22Rv1 (cell line): ENCODE results near the gene EDIL3.

Experiments used
- ZFX ChIP-seq: fragments of 450-650 bp; IDR thresholded peaks from 2 replicates; pipeline ENCODE4 v1.6.1; 2017; ENCODE audit warnings: antibody characterized with exemption, borderline replicate concordance
- TF ChIP-seq, protein P1 (sequence below): fragments of 450-650 bp; IDR thresholded peaks from 2 replicates; pipeline ENCODE4 v1.5.1; 2017; ENCODE audit warnings: mild to moderate bottlenecking

DNA sequence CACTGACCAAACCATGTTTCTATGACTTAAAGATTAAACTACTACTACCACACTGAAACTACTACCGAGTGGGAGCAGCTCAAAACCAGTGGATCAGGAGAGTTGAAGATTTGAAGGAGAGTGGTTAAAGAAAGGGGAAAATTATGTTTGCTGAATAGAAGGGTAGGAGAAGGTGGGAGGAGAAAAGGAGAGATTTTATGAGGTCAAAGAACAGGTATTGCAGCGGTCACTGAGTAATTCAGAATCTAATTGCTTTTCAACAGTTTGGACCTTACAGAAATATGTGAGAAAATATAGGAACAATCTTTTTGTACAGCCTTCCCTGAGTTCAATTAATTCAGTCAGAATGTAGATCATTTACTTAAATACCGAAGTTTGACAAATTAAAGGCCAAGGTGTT, 24.6 kb downstream of the EDIL3 start:
- TF ChIP-seq, protein P1, sequence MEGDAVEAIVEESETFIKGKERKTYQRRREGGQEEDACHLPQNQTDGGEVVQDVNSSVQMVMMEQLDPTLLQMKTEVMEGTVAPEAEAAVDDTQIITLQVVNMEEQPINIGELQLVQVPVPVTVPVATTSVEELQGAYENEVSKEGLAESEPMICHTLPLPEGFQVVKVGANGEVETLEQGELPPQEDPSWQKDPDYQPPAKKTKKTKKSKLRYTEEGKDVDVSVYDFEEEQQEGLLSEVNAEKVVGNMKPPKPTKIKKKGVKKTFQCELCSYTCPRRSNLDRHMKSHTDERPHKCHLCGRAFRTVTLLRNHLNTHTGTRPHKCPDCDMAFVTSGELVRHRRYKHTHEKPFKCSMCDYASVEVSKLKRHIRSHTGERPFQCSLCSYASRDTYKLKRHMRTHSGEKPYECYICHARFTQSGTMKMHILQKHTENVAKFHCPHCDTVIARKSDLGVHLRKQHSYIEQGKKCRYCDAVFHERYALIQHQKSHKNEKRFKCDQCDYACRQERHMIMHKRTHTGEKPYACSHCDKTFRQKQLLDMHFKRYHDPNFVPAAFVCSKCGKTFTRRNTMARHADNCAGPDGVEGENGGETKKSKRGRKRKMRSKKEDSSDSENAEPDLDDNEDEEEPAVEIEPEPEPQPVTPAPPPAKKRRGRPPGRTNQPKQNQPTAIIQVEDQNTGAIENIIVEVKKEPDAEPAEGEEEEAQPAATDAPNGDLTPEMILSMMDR, result no peak
- no peak for TF ChIP-seq ZFX
